Renal cortex interstitium (tissue), 11 donors: Measurements from ENCODE around the gene MRPL27. TPM values are rescaled to one million over a fixed set of nuclear protein-coding genes. Genes with fewer than 3 reads are reported as not detected.

Experiments used
- DNase-seq, 11 donors: peaks; one replicate each; pipeline ENCODE4 v3.0.0-alpha.2; 2013; ENCODE audit warnings: low read depth in 9 of 11, low spot score in 4 of 11; ENCODE audit errors: extremely low read depth in 1 of 11
- polyA plus RNA-seq, 3 donors: library from polyadenylated mRNA; unstranded; fragments of 120-200 nt; gene quantifications; one replicate each; pipeline ENCODE4 v1.2.1, GENCODE V29; 2013; ENCODE audit not compliant: insufficient read length in 3 of 3

The MRPL27 gene
- polyA plus RNA-seq, 3 donors = 71.1 to 81.8 (median 74.9) TPM

- DNase-seq = no peak
Measured at GRCh38 chr17:50331085-50331791, 41.7 kb downstream of the MRPL27 start.

- no peak for DNase-seq
Measured at GRCh38 chr17:50330151-50330775, 42.7 kb downstream of the MRPL27 start.

DNA sequence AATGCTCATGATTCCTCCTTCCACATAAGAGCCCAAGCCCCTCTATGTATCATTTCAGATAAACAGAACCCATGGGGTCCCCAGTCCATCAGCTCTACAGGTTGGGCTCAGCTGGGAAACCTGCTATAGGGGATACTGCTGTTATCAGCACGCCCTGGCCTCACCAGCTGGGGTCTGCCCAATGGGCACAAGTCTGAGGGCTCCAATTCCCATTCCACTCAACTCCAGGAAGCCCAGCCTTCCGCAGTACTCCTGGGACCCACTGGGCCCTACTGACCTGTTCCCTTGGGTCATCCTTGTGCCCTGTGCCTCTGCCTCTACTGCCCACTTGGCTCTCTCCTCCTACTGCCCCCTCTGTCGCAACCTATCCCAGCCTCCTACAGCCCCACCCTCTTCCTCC lies 43.3 kb downstream of the MRPL27 start:
- DNase-seq = no peak

- DNase-seq = peak in 4 of 11 donors; percentile 56 to 80 (median 70)
Measured at GRCh38 chr17:50328363-50329325, 44.3 kb downstream of the MRPL27 start.

- no peak for DNase-seq
Measured at GRCh38 chr17:50326831-50327364, 46.1 kb downstream of the MRPL27 start.

DNA sequence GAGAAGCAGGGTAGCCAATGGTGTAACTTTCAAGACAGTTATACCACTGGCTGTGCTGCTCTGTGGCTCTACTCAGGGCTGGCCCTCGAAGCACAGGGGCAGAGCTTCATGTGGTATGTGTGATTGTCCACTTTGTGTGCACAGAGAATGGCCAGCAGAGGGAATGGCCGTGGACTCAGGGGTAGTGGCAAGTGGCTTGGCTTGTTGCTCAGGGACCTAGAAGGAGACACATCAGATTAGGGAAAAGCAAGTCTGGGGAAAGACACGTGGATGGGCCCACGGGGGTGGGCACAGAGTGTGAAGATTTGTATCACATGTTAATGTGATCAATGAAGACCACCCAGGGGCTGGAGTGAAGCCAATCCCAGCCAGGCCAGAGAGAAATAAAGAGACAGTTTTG lies 47.1 kb downstream of the MRPL27 start:
- DNase-seq = no peak

GRCh38 chr17:50323060-50323459 lies 49.9 kb downstream of the MRPL27 start:
- DNase-seq = no peak

DNA sequence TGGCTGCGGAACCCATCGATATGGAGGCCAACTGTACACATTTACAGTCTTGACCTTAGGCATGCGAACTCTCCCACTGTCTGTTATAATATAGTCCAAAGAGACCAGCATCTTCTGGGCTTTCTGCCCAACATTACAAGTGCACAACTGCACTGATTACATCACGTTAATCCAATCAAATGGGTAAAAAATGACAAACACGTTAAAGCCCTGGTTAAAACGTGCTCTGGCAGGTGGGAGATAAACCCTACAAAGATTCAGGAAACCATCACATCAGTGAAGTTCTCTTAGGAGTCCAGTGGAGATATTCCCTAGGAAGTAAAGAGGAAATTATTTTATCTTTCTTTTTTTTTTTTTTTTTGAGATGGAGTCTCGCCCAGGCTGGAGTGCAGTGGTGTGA lies 50.7 kb downstream of the MRPL27 start:
- DNase-seq = no peak

DNA sequence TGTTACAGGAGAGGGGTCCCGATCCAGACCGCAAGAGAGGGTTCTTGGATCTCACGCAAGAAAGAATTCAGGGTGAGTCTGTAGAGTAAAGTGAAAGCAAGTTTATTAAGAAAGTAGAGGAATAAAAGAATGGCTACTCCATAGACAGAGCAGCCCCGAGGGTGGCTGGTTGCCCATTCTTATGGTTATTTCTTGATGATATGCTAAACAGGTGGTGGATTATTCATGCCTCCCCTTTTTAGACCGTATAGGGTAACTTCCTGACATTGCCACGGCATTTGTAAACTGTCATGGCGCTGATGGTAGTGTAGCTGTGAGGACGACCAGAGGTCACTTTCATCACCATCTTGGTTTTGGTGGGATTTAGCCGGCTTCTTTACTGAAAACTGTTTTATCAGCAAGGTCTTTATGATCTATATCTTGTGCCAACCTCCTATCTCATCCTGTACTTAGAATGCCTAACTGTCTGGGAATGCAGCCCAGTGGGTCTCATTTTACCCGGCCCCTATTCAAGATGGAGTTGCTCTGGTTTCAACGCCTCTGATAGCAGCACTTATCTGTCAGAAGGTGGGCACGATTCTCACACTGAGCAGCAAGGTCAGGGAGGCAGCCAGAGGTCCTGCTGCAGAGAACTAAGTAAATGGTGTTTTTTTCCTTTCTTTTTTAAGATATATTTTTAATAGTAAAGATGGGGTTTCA lies 53.5 kb downstream of the MRPL27 start:
- no peak for DNase-seq

DNA sequence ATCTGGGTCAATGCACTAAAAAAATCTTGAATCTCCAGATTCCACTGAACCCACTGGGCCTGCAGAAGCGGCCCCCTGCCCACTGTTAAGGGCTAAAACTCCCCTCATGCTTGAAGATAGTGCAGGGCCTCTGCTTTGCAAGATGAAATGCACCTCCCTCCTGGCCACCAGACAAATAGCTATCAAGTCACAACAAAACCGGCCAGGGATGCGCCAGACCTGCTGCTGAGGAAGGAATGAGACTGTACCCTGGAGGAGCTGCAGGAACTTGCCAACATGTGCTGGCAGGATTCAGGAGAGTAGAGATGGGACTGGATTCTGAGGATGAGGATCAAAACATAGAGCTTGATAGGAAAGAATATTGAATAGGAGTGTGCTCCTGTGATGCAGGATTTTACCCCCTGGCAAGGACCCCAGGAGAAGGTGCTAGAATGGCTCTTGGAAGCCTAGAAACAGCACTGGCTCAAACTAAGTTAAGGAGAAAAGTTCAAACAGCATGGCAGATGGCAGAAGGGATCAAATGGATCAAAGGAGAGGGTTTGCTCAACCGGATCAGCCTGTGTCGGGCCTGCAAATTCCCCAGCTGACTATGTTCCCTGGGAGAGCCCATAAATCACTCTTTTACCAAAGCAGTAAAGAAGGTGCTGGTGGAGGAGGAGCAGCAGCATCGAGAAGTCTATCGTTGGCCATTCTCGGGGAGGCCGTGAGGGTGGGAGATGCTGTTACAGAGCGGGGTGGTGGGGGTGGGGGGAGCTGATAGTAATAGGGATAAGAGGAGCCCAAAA lies 54.3 kb downstream of the MRPL27 start:
- DNase-seq = peak in 10 of 11 donors; percentile 53 to 90 (median 74)

Other genes with a start within 250 kb of the MRPL27 start
- gene SAMD14, start 243.0 kb downstream of the MRPL27 start, polyA plus RNA-seq = 10 to 100 TPM; 13.2 to 19.4 (median 18.6) TPM
- 10 to 100 TPM; 39.5 to 59.3 (median 46.2) TPM for gene PPP1R9B, start 222.5 kb downstream of the MRPL27 start, polyA plus RNA-seq
- 1 to 10 TPM in 1 of 3 donors, under 1 TPM in 2; 0.47 to 1.6 (median 0.98) TPM for gene SGCA, start 207.2 kb downstream of the MRPL27 start, polyA plus RNA-seq
- gene COL1A1, start 171.6 kb downstream of the MRPL27 start, polyA plus RNA-seq = 100 to 1,000 TPM; 412 to 838 (median 505) TPM
- gene TMEM92, start 98.7 kb downstream of the MRPL27 start, polyA plus RNA-seq = 1 to 10 TPM; 1.7 to 3.3 (median 3.1) TPM
- gene XYLT2, start 27.1 kb downstream of the MRPL27 start, polyA plus RNA-seq = 10 to 100 TPM; 15.6 to 29.2 (median 25.7) TPM
- gene EME1, start within 50 bp of the MRPL27 start, polyA plus RNA-seq = 10 to 100 TPM in 1 of 3 donors, 1 to 10 TPM in 2; 8.6 to 11.0 (median 9.5) TPM
- gene LRRC59, start 24.3 kb upstream of the MRPL27 start, polyA plus RNA-seq = 10 to 100 TPM; 54.4 to 68.9 (median 64.5) TPM
- 100 to 1,000 TPM in 2 of 3 donors, 10 to 100 TPM in 1; 97.8 to 112 (median 110) TPM for gene ACSF2, start 53.0 kb upstream of the MRPL27 start, polyA plus RNA-seq
- 1 to 10 TPM; 2.1 to 5.4 (median 2.2) TPM for gene CHAD, start 95.7 kb upstream of the MRPL27 start, polyA plus RNA-seq
- 10 to 100 TPM; 46.9 to 62.7 (median 48.7) TPM for gene RSAD1, start 105.7 kb upstream of the MRPL27 start, polyA plus RNA-seq
- gene MYCBPAP, start 135.3 kb upstream of the MRPL27 start, polyA plus RNA-seq = 1 to 10 TPM; 1.4 to 3.3 (median 2.2) TPM
- gene EPN3, start 159.6 kb upstream of the MRPL27 start, polyA plus RNA-seq = 10 to 100 TPM in 2 of 3 donors, 1 to 10 TPM in 1; 5.9 to 15.0 (median 13.4) TPM
- gene SPATA20, start 174.0 kb upstream of the MRPL27 start, polyA plus RNA-seq = 10 to 100 TPM; 49.4 to 69.7 (median 55.5) TPM
- gene CACNA1G, start 187.5 kb upstream of the MRPL27 start, polyA plus RNA-seq = 1 to 10 TPM; 6.9 to 8.7 (median 8.3) TPM